Gastroesophageal sphincter (tissue), 4 donors: ENCODE measurements around the gene MGST2. TPM values are rescaled to one million over a fixed set of nuclear protein-coding genes. Genes with fewer than 3 reads are reported as not detected.

ENCODE experiments used
- ATAC-seq: fragments of 150-250 bp; one replicate; pipeline ENCODE4 v1.9.1; 2016; ENCODE audit warnings: mild to moderate bottlenecking, moderate library complexity
- H3K27ac ChIP-seq, 4 donors: fragments of 200-600 bp; sonication (generic) in 3 of 4; 1 replicate in 3 of 4; 2 replicates in 1 of 4; pipeline ENCODE4 v1.5.1; 2016 to 2019
- H3K27me3 ChIP-seq: fragments of 200-600 bp; sonication (generic); one replicate; pipeline ENCODE4 v1.5.1; 2019
- H3K36me3 ChIP-seq, 2 donors: fragments of 200-600 bp; sonication (generic); one replicate each; pipeline ENCODE4 v1.5.1; 2019; ENCODE audit warnings: control low read depth in 1 of 2
- H3K4me1 ChIP-seq, 3 donors: fragments of 200-600 bp; sonication (generic); 1 replicate in 2 of 3; 2 replicates in 1 of 3; pipeline ENCODE4 v1.5.1; 2016 to 2019; ENCODE audit warnings: control low read depth in 2 of 3
- H3K4me3 ChIP-seq, 2 donors: fragments of 200-600 bp; sonication (generic); one replicate each; pipeline ENCODE4 v1.5.1; 2019; ENCODE audit warnings: mild to moderate bottlenecking in 1 of 2, moderate library complexity in 1 of 2
- H3K9me3 ChIP-seq, 3 donors: fragments of 200-600 bp; sonication (generic); one replicate each; pipeline ENCODE4 v1.5.1; 2017 to 2019; ENCODE audit warnings: control low read depth in 2 of 3
- EP300 ChIP-seq: sonication (generic); formaldehyde crosslinking; IDR thresholded peaks from one replicate; pipeline ENCODE4 v1.6.1; 2017; ENCODE audit warnings: antibody characterized with exemption, mild to moderate bottlenecking
- POLR2A ChIP-seq, 2 donors: fragments of 450-650 bp; IDR thresholded peaks; one replicate each; pipeline ENCODE4 v1.6.1; 2017; ENCODE audit warnings: antibody characterized with exemption in 2 of 2, mild to moderate bottlenecking in 2 of 2, moderate library complexity in 1 of 2
- POLR2AphosphoS5 ChIP-seq: sonication (generic); formaldehyde crosslinking; IDR thresholded peaks from one replicate; pipeline ENCODE4 v1.6.1; 2017; ENCODE audit warnings: antibody characterized with exemption
- WGBS, 2 donors: methylation state at CpG; one replicate each; pipeline ENCODE4 v1.1.5; 2018; ENCODE audit warnings: low coverage in 1 of 2; 5-methylcytosine and 5-hydroxymethylcytosine counted together
- total RNA-seq, 4 donors: library from RNA; depleted of rRNA; stranded (reverse); fragments of >200 nt; gene quantifications; one replicate each; pipeline ENCODE4 v1.1.0, GENCODE V29; 2016
- TF ChIP-seq, protein P1 (sequence below), 4 experiments: fragments of 200-600 bp in 2 of 4; fragments of 450-650 bp in 2 of 4; sonication (generic) in 1 of 4; IDR thresholded peaks; one replicate each; pipeline ENCODE4 v1.5.1; 2017 to 2019; ENCODE audit warnings: antibody characterized with exemption in 4 of 4, mild to moderate bottlenecking in 2 of 4, moderate library complexity in 2 of 4

MGST2 gene
- total RNA-seq, 4 donors from 2014 or later: 26.5 to 53.9 (median 38.5) TPM

DNA sequence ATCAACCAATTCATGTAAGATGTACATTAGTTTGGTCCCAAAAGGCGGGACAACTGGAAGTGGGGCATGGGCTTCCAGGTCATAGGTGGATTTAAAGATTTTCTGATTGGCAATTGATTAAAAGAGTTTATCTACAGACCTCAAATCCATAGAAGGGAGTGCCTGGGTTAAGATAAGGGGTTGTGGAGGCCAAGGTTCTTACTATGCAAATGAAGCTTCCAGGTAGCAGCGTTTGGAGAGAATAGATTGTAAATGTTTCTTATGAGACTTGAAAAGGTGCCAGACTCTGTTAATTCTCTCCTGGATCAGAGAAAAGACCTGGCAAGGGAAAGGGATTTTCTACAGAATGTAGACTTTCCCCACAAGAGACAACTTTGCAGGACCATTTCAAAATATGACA is 2.4 kb downstream of the MGST2 start:
- TF ChIP-seq POLR2A (IDR thresholded peaks at IDR 0.05) (no peak), EP300 (no peak), POLR2AphosphoS5 (no peak)
- TF ChIP-seq, protein P1, sequence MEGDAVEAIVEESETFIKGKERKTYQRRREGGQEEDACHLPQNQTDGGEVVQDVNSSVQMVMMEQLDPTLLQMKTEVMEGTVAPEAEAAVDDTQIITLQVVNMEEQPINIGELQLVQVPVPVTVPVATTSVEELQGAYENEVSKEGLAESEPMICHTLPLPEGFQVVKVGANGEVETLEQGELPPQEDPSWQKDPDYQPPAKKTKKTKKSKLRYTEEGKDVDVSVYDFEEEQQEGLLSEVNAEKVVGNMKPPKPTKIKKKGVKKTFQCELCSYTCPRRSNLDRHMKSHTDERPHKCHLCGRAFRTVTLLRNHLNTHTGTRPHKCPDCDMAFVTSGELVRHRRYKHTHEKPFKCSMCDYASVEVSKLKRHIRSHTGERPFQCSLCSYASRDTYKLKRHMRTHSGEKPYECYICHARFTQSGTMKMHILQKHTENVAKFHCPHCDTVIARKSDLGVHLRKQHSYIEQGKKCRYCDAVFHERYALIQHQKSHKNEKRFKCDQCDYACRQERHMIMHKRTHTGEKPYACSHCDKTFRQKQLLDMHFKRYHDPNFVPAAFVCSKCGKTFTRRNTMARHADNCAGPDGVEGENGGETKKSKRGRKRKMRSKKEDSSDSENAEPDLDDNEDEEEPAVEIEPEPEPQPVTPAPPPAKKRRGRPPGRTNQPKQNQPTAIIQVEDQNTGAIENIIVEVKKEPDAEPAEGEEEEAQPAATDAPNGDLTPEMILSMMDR (IDR thresholded peaks at IDR 0.05): no peak
- no peak overlapping the region for H3K27ac ChIP-seq
- H3K9me3 ChIP-seq: no peaks in the 10 kb centered on the region
- no peaks in the 10 kb centered on the region for H3K27me3 ChIP-seq
- ATAC-seq: no peak
- H3K36me3 ChIP-seq: peaks cover 0 to 4% of the 10 kb centered on the region in 2 donors
- H3K4me1 ChIP-seq: peaks cover 0 to 56% (median 6%) of the 10 kb centered on the region in 3 donors
- H3K4me3 ChIP-seq: no peak overlapping the region
- 33 to 71% methylated on average over 1 to 2 of the region's 2 CpGs for WGBS, 2 donors

DNA sequence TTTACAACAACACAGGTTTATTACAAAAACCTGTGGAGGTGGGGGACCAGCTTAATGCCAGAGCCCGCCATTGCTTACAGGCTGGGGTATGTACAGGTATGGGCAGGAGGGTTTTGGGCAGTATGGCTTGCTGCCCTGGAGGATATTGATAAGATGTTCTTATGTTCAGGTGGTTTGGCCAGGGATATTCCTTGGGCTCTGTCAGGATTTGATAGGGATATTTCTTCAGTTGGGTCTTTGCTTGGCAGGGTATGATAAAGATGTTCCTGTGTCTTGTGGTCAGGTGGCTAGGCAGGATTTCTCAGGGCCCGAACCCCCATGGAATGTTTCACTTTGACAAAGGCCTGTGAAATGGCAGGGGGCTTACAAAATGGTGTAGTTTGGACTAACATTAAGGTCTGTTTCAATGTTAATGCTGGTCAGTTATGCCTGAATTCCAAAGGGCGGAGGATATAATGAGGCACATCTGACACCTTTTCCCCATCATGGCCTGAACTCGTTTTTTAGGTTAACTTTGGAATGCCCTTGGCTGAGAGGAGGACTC is 3.1 kb downstream of the MGST2 start:
- Histone ChIP-seq H3K4me3 (no peak overlapping the region), H3K36me3 (peaks cover 0 to 4% of the 10 kb centered on the region in 2 donors), H3K9me3 (no peaks in the 10 kb centered on the region), H3K27me3 (no peaks in the 10 kb centered on the region), H3K4me1 (peaks cover 0 to 56% (median 6%) of the 10 kb centered on the region in 3 donors), H3K27ac (no peak overlapping the region)
- no peak for TF ChIP-seq EP300
- no peak for TF ChIP-seq POLR2A (IDR thresholded peaks at IDR 0.05)
- TF ChIP-seq, protein P1 (IDR thresholded peaks at IDR 0.05): no peak
- no peak for TF ChIP-seq POLR2AphosphoS5
- 74 to 76% methylated on average over 3 to 4 of the region's 4 CpGs for WGBS, 2 donors
- no peak for ATAC-seq

DNA sequence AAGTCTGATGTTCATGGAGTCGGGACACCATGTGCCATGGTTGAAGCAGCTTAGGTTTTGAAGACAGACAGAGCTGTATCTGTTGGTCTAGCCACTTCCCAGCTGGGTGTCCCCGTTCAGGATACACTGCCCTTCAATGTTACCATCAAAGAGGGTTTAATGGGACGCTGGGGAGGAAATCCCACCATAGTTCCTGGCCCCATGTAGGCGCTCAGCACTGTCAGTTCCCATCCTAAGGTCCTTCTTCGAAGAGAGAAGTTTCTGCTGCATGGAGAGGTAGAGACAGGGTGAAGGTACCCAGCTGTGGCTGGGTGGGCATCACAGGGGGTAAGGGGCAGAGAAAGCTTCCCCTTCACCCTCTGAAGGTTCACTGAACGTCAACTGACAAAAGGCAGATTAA is 3.7 kb downstream of the MGST2 start:
- 65 to 72% methylated on average over 2 to 5 of the region's 6 CpGs for WGBS, 2 donors
- no peak overlapping the region for H3K4me3 ChIP-seq

DNA sequence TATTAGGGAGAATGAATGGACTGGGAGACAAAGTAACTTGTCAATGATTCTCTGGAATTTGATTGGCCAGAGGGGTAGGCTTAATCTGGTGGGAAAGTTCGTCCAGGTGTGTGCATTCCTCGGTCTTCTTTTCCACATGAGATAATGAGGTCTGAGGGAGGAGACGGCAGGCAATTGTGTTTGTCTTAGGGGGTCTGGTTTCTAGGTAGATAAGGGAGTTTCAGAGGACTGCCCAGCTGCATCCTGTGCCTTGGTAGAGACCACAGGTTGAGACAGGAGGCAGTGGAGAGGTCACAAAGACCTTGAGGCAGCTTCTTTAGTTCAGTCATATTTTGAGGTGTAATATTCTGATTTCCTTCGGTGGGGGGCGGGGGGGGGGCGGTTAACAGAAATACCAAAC is 4.3 kb downstream of the MGST2 start:
- no peak for ATAC-seq
- H3K27ac ChIP-seq: no peak overlapping the region
- TF ChIP-seq, protein P1 (IDR thresholded peaks at IDR 0.05): no peak
- no peak for TF ChIP-seq POLR2AphosphoS5
- no peak for TF ChIP-seq EP300
- TF ChIP-seq POLR2A (IDR thresholded peaks at IDR 0.05): no peak
- H3K4me1 ChIP-seq: peaks cover 0 to 50% (median 6%) of the 10 kb centered on the region in 3 donors
- H3K27me3 ChIP-seq: no peaks in the 10 kb centered on the region
- H3K9me3 ChIP-seq: no peaks in the 10 kb centered on the region
- WGBS, 2 donors: 71 to 76% methylated on average over 3 of the region's 6 CpGs
- H3K36me3 ChIP-seq: peaks cover 0 to 4% of the 10 kb centered on the region in 2 donors
- no peak overlapping the region for H3K4me3 ChIP-seq

More for the DNA sequence above, 3.7 kb downstream of the MGST2 start:
- H3K9me3 ChIP-seq: no peaks in the 10 kb centered on the region
- peaks cover 0 to 56% (median 6%) of the 10 kb centered on the region in 3 donors for H3K4me1 ChIP-seq
- H3K27ac ChIP-seq: no peak overlapping the region
- no peak for ATAC-seq
- H3K27me3 ChIP-seq: no peaks in the 10 kb centered on the region
- H3K36me3 ChIP-seq: peaks cover 0 to 4% of the 10 kb centered on the region in 2 donors
- no peak for TF ChIP-seq POLR2A (IDR thresholded peaks at IDR 0.05)
- no peak for TF ChIP-seq EP300
- TF ChIP-seq, protein P1 (IDR thresholded peaks at IDR 0.05): no peak
- TF ChIP-seq POLR2AphosphoS5: no peak

DNA sequence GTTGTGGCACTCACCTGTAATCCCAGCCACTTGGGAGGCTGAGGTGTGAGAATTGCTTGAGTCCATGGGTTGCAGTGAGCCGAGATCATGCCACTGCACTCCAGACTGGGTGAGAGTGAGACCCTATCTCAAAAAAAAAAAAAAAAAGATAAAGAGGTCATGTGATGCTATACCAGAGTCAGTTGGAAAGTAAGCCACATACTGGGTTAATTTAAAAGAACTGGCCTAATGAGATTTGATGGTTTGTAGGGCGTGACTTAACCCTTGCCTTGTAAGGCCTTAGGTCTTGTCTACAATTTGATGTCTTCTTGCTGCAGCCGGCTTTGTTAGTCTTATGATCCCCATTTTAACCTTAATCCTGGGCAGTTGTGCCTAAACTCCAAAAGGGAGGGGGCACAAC is 5.2 kb downstream of the MGST2 start:
- TF ChIP-seq, protein P1 (IDR thresholded peaks at IDR 0.05): no peak
- TF ChIP-seq EP300: no peak
- no peak for TF ChIP-seq POLR2AphosphoS5
- no peak for TF ChIP-seq POLR2A (IDR thresholded peaks at IDR 0.05)
- Histone ChIP-seq H3K4me3 (no peak overlapping the region), H3K4me1 (peaks cover 0 to 44% (median 6%) of the 10 kb centered on the region in 3 donors), H3K36me3 (peaks cover 0 to 4% of the 10 kb centered on the region in 2 donors), H3K9me3 (no peaks in the 10 kb centered on the region), H3K27ac (no peak overlapping the region), H3K27me3 (no peaks in the 10 kb centered on the region)
- ATAC-seq: no peak
- WGBS, 2 donors: 96 to 100% methylated on average over 1 to 3 of the region's 3 CpGs
